Fibroblast of mammary gland (primary cell): ENCODE data around the gene DESI1.

Experiments
- DNase-seq: peaks from one replicate; pipeline ENCODE4 v3.0.0-alpha.2; 2010; ENCODE audit warnings: low read depth
- H3K4me3 ChIP-seq: 2 replicates; pipeline ENCODE4 v1.5.1; 2011; ENCODE audit warnings: low read depth, mild to moderate bottlenecking, low read length, moderate library complexity; ENCODE audit not compliant: control insufficient read depth
- CTCF ChIP-seq: conservative IDR thresholded peaks from 2 replicates; pipeline ENCODE4 v1.5.1; 2011; ENCODE audit warnings: low read depth, low read length, inconsistent platforms; ENCODE audit not compliant: control insufficient read depth, insufficient read depth

The DESI1 gene

GRCh38 chr22:41557401-41558240, 63.2 kb downstream of the DESI1 start:
- H3K4me3 ChIP-seq, result no peak overlapping the region
- peak; percentile 89 for DNase-seq

GRCh38 chr22:41556561-41556960, 64.3 kb downstream of the DESI1 start:
- no peak for DNase-seq
- H3K4me3 ChIP-seq, result no peak overlapping the region
- no peak for TF ChIP-seq CTCF

More at GRCh38 chr22:41557401-41558240, 63.2 kb downstream of the DESI1 start:
- TF ChIP-seq CTCF, result no peak

- H3K4me3 ChIP-seq, result no peak overlapping the region
- no peak for TF ChIP-seq CTCF
- no peak for DNase-seq
Measured at GRCh38 chr22:41555325-41555982, 65.4 kb downstream of the DESI1 start.

GRCh38 chr22:41551877-41552582, 68.8 kb downstream of the DESI1 start:
- no peak overlapping the region for H3K4me3 ChIP-seq
- no peak for DNase-seq
- no peak for TF ChIP-seq CTCF

- no peak for DNase-seq
- no peak overlapping the region for H3K4me3 ChIP-seq
- TF ChIP-seq CTCF, result no peak
Measured at GRCh38 chr22:41550952-41551491, 69.8 kb downstream of the DESI1 start.

- no peak for TF ChIP-seq CTCF
Measured at GRCh38 chr22:41548830-41549211, 72.0 kb downstream of the DESI1 start.

More at GRCh38 chr22:41548830-41549211, 72.0 kb downstream of the DESI1 start:
- no peak overlapping the region for H3K4me3 ChIP-seq
- no peak for DNase-seq
